HepG2 (cell line): ENCODE measurements around the gene LIF. TPM values are rescaled to one million over a fixed set of nuclear protein-coding genes. Genes with fewer than 3 reads are reported as not detected.

Source experiments
- ATAC-seq: fragments of 200-7000 bp; cut with Tn5 transposase; 3 replicates; pipeline ENCODE4 v1.9.1; 2020; ENCODE audit warnings: mild to moderate bottlenecking, moderate library complexity
- BruUV-seq: library from RNA; stranded (reverse); fragments of 400-500 nt; replicated peaks from 2 replicates; lab custom pipeline; 2021; lab: Mats Ljungman, UMichigan
- CTCF ChIA-PET: fragments of 300-600 bp; formaldehyde crosslinking; extraction: SDS; loops from one replicate; lab custom pipeline; 2021; ENCODE audit warnings: low total read pairs, inconsistent platforms, low intra/inter-chr PET ratio; lab: Yijun Ruan, JAX
- POLR2A ChIA-PET: fragments of 350-600 bp; sonication (Branson Sonifier 250); formaldehyde crosslinking; loops from one replicate; lab custom pipeline; 2020; ENCODE audit warnings: antibody characterized with exemption, inconsistent platforms; lab: Yijun Ruan, JAX
- DNase-seq: peaks from one replicate; pipeline ENCODE4 v3.0.0-alpha.2; 2015; ENCODE audit warnings: low spot score
- FAIRE-seq: peaks from 3 replicates; lab custom pipeline; 2011; peaks lifted over from hg19 to GRCh38; lab: Jason Lieb, UNC
- H2AFZ ChIP-seq: one replicate; pipeline ENCODE4 v1.6.1; 2011; ENCODE audit warnings: low read length, inconsistent platforms
- H3K27ac ChIP-seq: fragments of 300-600 bp; 3 replicates; pipeline ENCODE4 v1.8.0; 2011; ENCODE audit warnings: mixed run types, mild to moderate bottlenecking, mixed read lengths, low read length, inconsistent platforms; ENCODE audit not compliant: insufficient read depth; ENCODE audit errors: extremely low read length
- H3K27me3 ChIP-seq, 2 experiments: fragments of 200-600 bp in 1 of 2; 2 replicates in 1 of 2; 3 replicates in 1 of 2; pipeline versions ENCODE4 v1.6.0 to v1.8.0; 2011; ENCODE audit warnings: low read length in 2 of 2, mild to moderate bottlenecking in 2 of 2, moderate library complexity in 2 of 2, inconsistent platforms in 1 of 2; ENCODE audit not compliant: insufficient read depth in 2 of 2, control insufficient read depth in 1 of 2
- H3K36me3 ChIP-seq, 2 experiments: fragments of 200-600 bp in 1 of 2; replicated peaks in 1 of 2; 2 replicates in 1 of 2; 3 replicates in 1 of 2; pipeline versions ENCODE4 v1.5.1 to v1.8.0; 2011; ENCODE audit warnings: low read length in 2 of 2, inconsistent platforms in 1 of 2; ENCODE audit not compliant: insufficient read depth in 2 of 2, control insufficient read depth in 1 of 2
- H3K4me1 ChIP-seq: 2 replicates; pipeline ENCODE4 v1.5.1; 2012; ENCODE audit warnings: low read length, inconsistent platforms; ENCODE audit not compliant: insufficient read depth
- H3K4me2 ChIP-seq: 2 replicates; pipeline ENCODE4 v1.6.0; 2011; ENCODE audit warnings: low read depth, low read length, inconsistent platforms
- H3K4me3 ChIP-seq, 3 experiments: fragments of 200-600 bp in 1 of 3; sonication (generic), shearing (Covaris generic) in 1 of 3; replicated peaks in 1 of 3; 2 replicates each; pipeline ENCODE4 v1.5.1; 2011 to 2016; ENCODE audit warnings: low read length in 3 of 3, inconsistent platforms in 2 of 3, low read depth in 2 of 3, mild to moderate bottlenecking in 2 of 3, control low read depth in 1 of 3, mixed read lengths in 1 of 3; ENCODE audit not compliant: insufficient read depth in 1 of 3
- H3K79me2 ChIP-seq: one replicate; pipeline ENCODE4 v1.6.1; 2011; ENCODE audit warnings: low read length, inconsistent platforms; ENCODE audit not compliant: insufficient read depth
- H3K9ac ChIP-seq: 2 replicates; pipeline ENCODE4 v1.6.0; 2011; ENCODE audit warnings: mild to moderate bottlenecking, low read depth, low read length, inconsistent platforms; ENCODE audit not compliant: insufficient read depth
- H3K9me3 ChIP-seq: 2 replicates; pipeline ENCODE4 v1.5.1; 2012; ENCODE audit warnings: mild to moderate bottlenecking, low read length
- H4K20me1 ChIP-seq: 2 replicates; pipeline ENCODE4 v1.6.0; 2011; ENCODE audit warnings: inconsistent platforms, mild to moderate bottlenecking, low read length, moderate library complexity; ENCODE audit not compliant: insufficient read depth
- ATF5 ChIP-seq: sonication (generic); formaldehyde crosslinking; IDR thresholded peaks from 2 replicates; pipeline ENCODE4 v1.4.0; 2020; ENCODE audit warnings: mild to moderate bottlenecking, low read depth, missing genetic modification reagents
- ATF6 ChIP-seq: sonication (generic); formaldehyde crosslinking; conservative IDR thresholded peaks from 2 replicates; pipeline ENCODE4 v1.4.0; 2020; ENCODE audit warnings: missing genetic modification reagents
- ATRX ChIP-seq: sonication (generic); formaldehyde crosslinking; IDR thresholded peaks from 2 replicates; pipeline ENCODE4 v1.4.0; 2020; ENCODE audit warnings: missing genetic modification reagents, borderline replicate concordance
- FOXA3 ChIP-seq: IDR thresholded peaks from 2 replicates; pipeline ENCODE4 v1.6.1; 2016; ENCODE audit warnings: missing genetic modification reagents, missing compliant biosample characterization
- HMG20A ChIP-seq: IDR thresholded peaks from 2 replicates; pipeline ENCODE4 v1.6.1; 2016; ENCODE audit warnings: borderline replicate concordance
- LCORL ChIP-seq, 2 experiments: fragments of 450-650 bp in 1 of 2; sonication (generic) in 1 of 2; formaldehyde crosslinking in 1 of 2; IDR thresholded peaks; 2 replicates each; pipeline versions ENCODE4 v1.5.0 to v1.6.1; 2017 to 2020; ENCODE audit warnings: antibody characterized with exemption in 1 of 2, missing genetic modification reagents in 1 of 2
- MED1 ChIP-seq: sonication (generic); formaldehyde crosslinking; IDR thresholded peaks from 2 replicates; pipeline ENCODE4 v1.4.0; 2020; ENCODE audit warnings: missing genetic modification reagents
- NCOR1 ChIP-seq: fragments of 200-600 bp; sonication (generic); IDR thresholded peaks from 2 replicates; pipeline ENCODE4 v1.7.0; 2017; ENCODE audit warnings: antibody characterized with exemption, low read length, borderline replicate concordance
- PLSCR1 ChIP-seq: sonication (generic); formaldehyde crosslinking; IDR thresholded peaks from 2 replicates; pipeline ENCODE4 v1.5.0; 2020; ENCODE audit warnings: missing genetic modification reagents, mild to moderate bottlenecking, borderline replicate concordance
- RNF2 ChIP-seq: fragments of 450-650 bp; conservative IDR thresholded peaks from 2 replicates; pipeline ENCODE4 v1.6.1; 2016; ENCODE audit warnings: low read depth
- ZNF552 ChIP-seq: sonication (generic); formaldehyde crosslinking; IDR thresholded peaks from 2 replicates; pipeline ENCODE4 v1.9.0; 2022; ENCODE audit warnings: missing genetic modification reagents, mild to moderate bottlenecking, borderline replicate concordance
- ZNF710 ChIP-seq: sonication (generic); formaldehyde crosslinking; IDR thresholded peaks from 2 replicates; pipeline ENCODE4 v1.5.0; 2020; ENCODE audit warnings: mild to moderate bottlenecking, missing genetic modification reagents, borderline replicate concordance
- ZSCAN31 ChIP-seq: sonication (generic); formaldehyde crosslinking; IDR thresholded peaks from 2 replicates; pipeline ENCODE4 v1.5.0; 2020; ENCODE audit warnings: low read depth, mild to moderate bottlenecking, missing genetic modification reagents
- WGBS: methylation state at CpG from one replicate; pipeline ENCODE4 v1.1.6; 2017; ENCODE audit warnings: low lambda C conversion rate; 5-methylcytosine and 5-hydroxymethylcytosine counted together
- in situ Hi-C: cut with HindIII; loops from 2 replicates; pipeline ENCODE4 v1.10.0; 2017; ENCODE audit warnings: low pct_unique_long_range_greater_than_20kb; ENCODE audit not compliant: extremely low pct_ligation_motif_present
- intact Hi-C: fragments of 100-400 bp; cut with micrococcal nuclease; formaldehyde crosslinking; loops from one replicate; pipeline ENCODE4 v1.10.0; 2022; ENCODE audit not compliant: unreplicated experiment
- polyA plus RNA-seq, 8 experiments: library from polyadenylated mRNA; depleted of rRNA in 3 of 8; stranded (reverse) in 7 of 8; unstranded in 1 of 8; fragments of >200 nt; fragmentation: Illumina TruSeq in 4 of 8; extraction: Trizol in 4 of 8; gene quantifications; 2 replicates each; pipeline versions ENCODE4 v1.2.1 to v1.2.3, GENCODE V29; 2011 to 2016; ENCODE audit warnings: low read depth in 4 of 8, missing spikeins in 1 of 8, mixed read lengths in 1 of 8; ENCODE audit not compliant: insufficient read depth in 1 of 8
- total RNA-seq, 5 experiments: library from RNA; depleted of rRNA; stranded (reverse); fragments of >200 nt; fragmentation: Illumina TruSeq; extraction: Trizol; gene quantifications; 2 replicates each; pipeline ENCODE4 v1.2.3, GENCODE V29; 2016; ENCODE audit warnings: low read depth in 1 of 5

The LIF gene
- total and polyA plus RNA-seq, 2 of the 13 experiments (the other 11 are each of a cell fraction or from before 2014, with no cell fraction given): 3.6 to 8.5 TPM

GRCh38 chr22:30195245-30196140 is 51.1 kb downstream of the LIF start:
- Histone ChIP-seq H3K27me3 (no peaks in the 10 kb centered on the region; a peak in 1 of 5 replicates), H3K4me1 (peaks cover 72% of the 10 kb centered on the region), H3K36me3 (no peaks in the 10 kb centered on the region), H3K79me2 (no peaks in the 10 kb centered on the region), H3K9me3 (no peaks in the 10 kb centered on the region), H3K4me3 (peak overlapping the region in 2 of 3 experiments; percentile 12 to 38; a peak in 4 of 6 replicates), H4K20me1 (no peaks in the 10 kb centered on the region), H3K27ac (peak overlapping the region; percentile 64), H2AFZ (peak overlapping the region; percentile 37), H3K9ac (peak overlapping the region; percentile 51; the same call in 1 of the 2 replicates), H3K4me2 (peak overlapping the region; percentile 72)
- ChIA-PET CTCF (no interaction called here), POLR2A (interaction anchor here (0.7 to 2.9 kb wide), 5 partner anchors 10 to 31 kb away, joined by 3 to 32 read pairs (median 4); no protein-coding TSS in a partner anchor)
- peak; percentile 72 for FAIRE-seq
- ATAC-seq: peak; percentile 63
- intact Hi-C loops (no loop called here), in situ Hi-C loops (no loop called here)
- peak; percentile 40 for DNase-seq
- BruUV-seq: TSS peak; percentile 89
- WGBS: 5% methylated on average over 5 of the region's 5 CpGs
- TF ChIP-seq NCOR1 (0 out of 2 replicates have a peak, but pooled peaks have one; percentile 8), LCORL (IDR thresholded peaks at IDR 0.05) (no peak), LCORL (CRISPR knock-in tag; IDR thresholded peaks at IDR 0.05) (no peak), ZNF710 (peak; percentile 57; the same call in 1 of the 2 replicates), ATRX (CRISPR knock-in tag) (no peak), ATF5 (CRISPR knock-in tag) (no peak), MED1 (CRISPR knock-in tag) (0 out of 2 replicates have a peak, but pooled peaks have one; percentile 40), ATF6 (CRISPR knock-in tag) (no peak), FOXA3 (no peak; the same call in 1 of the 2 replicates), PLSCR1 (CRISPR knock-in tag) (no peak), ZNF552 (CRISPR knock-in tag) (no peak), ZSCAN31 (CRISPR knock-in tag) (no peak), RNF2 (no peak), HMG20A (CRISPR knock-in tag) (peak; percentile 62; the same call in 1 of the 2 replicates)
